NCI-H1105 treated with DMSO at 0.1 percent for 48 hours (cell line): ENCODE results near the gene ANKS1A.
"Not testable (repeated sequence)": the region's sequence is repeated elsewhere in the genome, so short reads cannot be mapped to it uniquely, and the experiment has no call there.

Source experiments
- DNase-seq: peaks from one replicate; lab custom pipeline; 2025; lab: John Stamatoyannopoulos, UW

The ANKS1A gene

GRCh38 chr6:34922177-34922663 is 33.2 kb downstream of the ANKS1A start:
- DNase-seq = no peak

- DNase-seq = no peak
Observed at GRCh38 chr6:34924831-34925625, 36.0 kb downstream of the ANKS1A start.

- DNase-seq = no peak
Observed at GRCh38 chr6:34926655-34927054, 37.6 kb downstream of the ANKS1A start.

- DNase-seq = no peak
Observed at GRCh38 chr6:34928220-34928619, 39.2 kb downstream of the ANKS1A start.

GRCh38 chr6:34928695-34929094 is 39.6 kb downstream of the ANKS1A start:
- DNase-seq = no peak

GRCh38 chr6:34929241-34929978 is 40.4 kb downstream of the ANKS1A start:
- DNase-seq = no peak

- DNase-seq = no peak
Observed at GRCh38 chr6:34930221-34930620, 41.2 kb downstream of the ANKS1A start.

- not testable (repeated sequence) for DNase-seq
Observed at GRCh38 chr6:34932202-34932601, 43.1 kb downstream of the ANKS1A start.

GRCh38 chr6:34934516-34934915 is 45.5 kb downstream of the ANKS1A start:
- no peak for DNase-seq

- DNase-seq = no peak
Observed at GRCh38 chr6:34938268-34938667, 49.2 kb downstream of the ANKS1A start.

GRCh38 chr6:34940030-34940434 is 51.0 kb downstream of the ANKS1A start:
- DNase-seq = no peak

GRCh38 chr6:34941421-34941820 is 52.4 kb downstream of the ANKS1A start:
- no peak for DNase-seq

- no peak for DNase-seq
Observed at GRCh38 chr6:34945317-34945716, 56.3 kb downstream of the ANKS1A start.

GRCh38 chr6:34947561-34947960 is 58.5 kb downstream of the ANKS1A start:
- no peak for DNase-seq

GRCh38 chr6:34949636-34950035 is 60.6 kb downstream of the ANKS1A start:
- no peak for DNase-seq

- no peak for DNase-seq
Observed at GRCh38 chr6:34950849-34951248, 61.8 kb downstream of the ANKS1A start.

GRCh38 chr6:34951731-34952130 is 62.7 kb downstream of the ANKS1A start:
- DNase-seq = no peak

- no peak for DNase-seq
Observed at GRCh38 chr6:34953061-34954025, 64.3 kb downstream of the ANKS1A start.

- no peak for DNase-seq
Observed at GRCh38 chr6:34955442-34955841, 66.4 kb downstream of the ANKS1A start.

- DNase-seq = peak; percentile 8
Observed at GRCh38 chr6:34957231-34957783, 68.3 kb downstream of the ANKS1A start.

GRCh38 chr6:34958734-34959133 is 69.7 kb downstream of the ANKS1A start:
- no peak for DNase-seq

- DNase-seq = no peak
Observed at GRCh38 chr6:34959224-34959623, 70.2 kb downstream of the ANKS1A start.
